Measurements from ENCODE around the gene RAB4B. TPM values are rescaled to one million over a fixed set of nuclear protein-coding genes. Genes with fewer than 3 reads are reported as not detected.

Gene RAB4B
- total RNA-seq, 2 experiments from 2014 or later = 36.2 to 56.7 TPM

- H3K4me3 Mint-ChIP-seq = peak overlapping the region; percentile 7
- H3K9me3 Mint-ChIP-seq (ENCODE audit: low read depth) = no peaks in the 10 kb centered on the region
- peak overlapping the region; percentile 33 for H3K27ac Mint-ChIP-seq
- DNase-seq (no peak), ATAC-seq (no peak)
- H3K36me3 Mint-ChIP-seq = peaks cover 25% of the 10 kb centered on the region
- peaks cover 46% of the 10 kb centered on the region for H3K4me1 Mint-ChIP-seq
- no peaks in the 10 kb centered on the region for H3K27me3 Mint-ChIP-seq
- CTCF ChIA-PET = interaction anchor here (1.4 to 3.7 kb wide), 5 partner anchors 9 to 144 kb away, joined by 3 to 42 read pairs (median 5); partner anchors contain the start of gene RAB4B
These were observed 19.3 kb downstream of the RAB4B start for GRCh38 chr19:40797166-40797962.

DNA sequence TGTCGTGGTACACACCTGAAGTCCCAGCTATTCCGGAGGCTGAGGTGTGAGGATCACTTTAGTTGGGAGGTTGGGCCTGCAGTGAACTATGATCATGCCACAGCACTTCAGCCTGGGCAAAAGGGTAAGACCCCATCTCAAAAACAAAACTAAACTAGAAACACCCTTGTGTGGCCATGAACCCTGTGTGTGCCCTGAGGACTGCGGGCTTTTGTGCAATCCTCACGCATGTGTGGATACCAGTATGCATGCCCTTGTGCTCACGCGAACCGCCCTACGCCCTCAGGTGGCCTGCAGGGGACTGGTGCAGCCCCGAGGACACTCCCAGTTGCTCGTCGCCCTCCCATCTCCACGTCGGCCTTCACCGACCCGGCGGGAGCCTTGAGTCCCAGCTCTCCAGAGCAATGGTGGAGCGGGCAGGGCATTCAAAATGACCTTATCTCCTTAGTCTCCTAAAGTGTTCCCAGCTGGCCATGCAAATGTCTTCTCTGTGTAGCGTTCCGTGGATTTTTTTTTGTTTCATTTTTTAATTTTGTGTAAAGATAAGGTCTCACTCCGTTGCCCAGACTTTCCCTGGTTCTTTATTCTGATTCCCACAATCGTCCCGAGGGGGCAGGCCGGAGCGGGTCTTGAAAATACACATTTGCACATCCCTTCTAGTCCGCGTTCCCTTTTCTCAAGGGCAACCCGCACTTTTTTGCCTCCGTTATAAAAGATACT, 20.1 kb downstream of the RAB4B start:
- Mint-ChIP-seq H3K9me3 (ENCODE audit: low read depth) (no peaks in the 10 kb centered on the region), H3K4me1 (peaks cover 48% of the 10 kb centered on the region), H3K4me3 (peak overlapping the region; percentile 95), H3K27me3 (no peaks in the 10 kb centered on the region), H3K27ac (peak overlapping the region; percentile 98), H3K36me3 (peaks cover 25% of the 10 kb centered on the region)
- CTCF ChIA-PET = interaction anchor here (0.6 to 3.7 kb wide), 11 partner anchors 8 to 144 kb away, joined by 3 to 42 read pairs (median 5); partner anchors contain the start of genes COQ8B, ITPKC and RAB4B
- peak; percentile 35 for ATAC-seq
- DNase-seq = peak; percentile 85

DNA sequence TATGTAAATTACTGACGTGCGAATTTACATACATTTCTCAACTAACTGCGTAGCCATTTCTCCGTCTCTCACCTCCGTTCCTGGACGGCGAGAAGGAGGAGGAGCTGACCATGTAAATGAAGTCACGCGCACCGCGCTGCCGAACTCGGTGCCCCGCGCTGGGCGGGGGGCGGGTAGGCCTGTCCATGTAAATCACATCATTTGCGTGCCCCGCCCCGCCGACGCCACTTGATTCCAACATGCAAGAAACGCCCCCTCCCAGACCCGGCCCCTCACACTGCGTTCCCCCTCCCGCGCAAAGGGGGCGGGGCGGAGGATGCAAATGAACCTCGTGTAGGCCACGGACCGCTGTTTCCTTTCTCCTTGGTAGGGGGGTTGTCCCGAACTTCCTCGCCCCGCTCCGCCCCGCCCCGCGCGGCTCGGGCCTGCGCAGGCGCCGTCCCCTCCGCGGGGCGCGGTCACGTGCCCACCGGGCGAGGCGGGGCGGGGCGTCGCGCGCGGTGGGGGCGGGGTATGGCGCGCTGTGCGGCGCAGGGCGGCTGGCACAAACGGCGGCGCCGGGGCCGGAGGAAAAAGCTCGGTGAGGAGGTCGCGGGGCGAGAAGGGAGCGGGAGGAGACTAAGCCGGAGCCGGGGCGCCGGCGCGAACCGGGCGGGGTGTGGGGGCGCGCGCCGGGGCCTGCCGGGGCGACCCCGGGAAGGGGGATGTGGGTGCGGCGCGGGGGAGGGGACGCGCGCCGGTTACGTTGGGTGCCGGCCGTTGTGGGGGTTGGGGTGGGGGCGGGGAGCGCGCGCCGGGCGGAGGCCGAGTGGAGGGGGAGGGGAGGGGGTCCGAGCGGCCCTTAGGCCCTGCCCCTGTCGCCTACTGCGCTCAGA, 20.9 kb downstream of the RAB4B start, which contains the start of gene EGLN2:
Gene EGLN2, plus strand, starts transcription at position 509 of the 875 bp plus-strand sequence. CDS start 1,382 bp downstream, outside the sequence.
- ATAC-seq = peak; percentile 87

DNA sequence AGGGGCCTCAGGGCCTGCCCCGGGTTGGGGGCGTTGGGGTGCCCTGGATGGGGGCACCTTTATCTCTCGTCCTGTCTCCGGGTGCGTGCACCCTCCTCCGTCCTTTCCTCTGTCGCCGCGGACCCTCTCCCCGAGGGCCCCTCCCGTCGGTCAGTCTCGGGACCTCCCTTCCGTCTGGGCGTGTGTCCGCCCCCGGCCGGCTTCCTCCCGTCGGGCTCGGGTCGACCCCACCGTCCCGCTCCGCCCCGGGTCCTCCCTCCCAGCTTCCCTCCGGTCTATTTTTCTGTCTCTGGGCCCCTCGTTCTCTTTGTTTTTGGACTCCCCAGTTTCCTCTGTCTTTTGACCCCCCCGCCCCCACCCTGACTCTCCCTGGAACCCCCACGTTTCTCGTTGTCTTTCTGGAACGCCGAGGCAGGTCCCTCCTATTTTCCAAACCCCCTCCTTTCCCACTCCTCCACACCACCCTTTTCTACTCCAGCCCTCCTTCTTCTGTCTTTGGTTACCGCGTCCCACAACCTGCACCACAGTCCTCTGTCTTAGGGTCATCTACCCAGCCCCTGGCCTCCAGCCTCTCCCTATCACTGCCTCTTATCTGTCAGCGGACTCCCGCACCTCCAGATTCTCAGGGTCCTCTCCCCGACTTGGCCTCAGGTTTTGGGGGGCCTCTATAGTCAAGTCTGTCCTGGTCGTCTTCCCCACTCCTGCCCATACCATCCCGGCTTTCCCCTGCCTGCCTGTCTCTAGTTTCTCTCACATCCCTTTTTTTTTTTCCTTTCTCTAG, 21.7 kb downstream of the RAB4B start:
- Mint-ChIP-seq H3K27ac (peak overlapping the region; percentile 87), H3K4me3 (peak overlapping the region; percentile 95), H3K9me3 (ENCODE audit: low read depth) (no peaks in the 10 kb centered on the region), H3K4me1 (peaks cover 64% of the 10 kb centered on the region), H3K36me3 (peaks cover 34% of the 10 kb centered on the region), H3K27me3 (no peaks in the 10 kb centered on the region)
- CTCF ChIA-PET = interaction anchor here (0.6 to 2.8 kb wide), 3 partner anchors 21 to 83 kb away, joined by 3 to 8 read pairs (median 8); partner anchors contain the start of genes COQ8B, ITPKC and RAB4B
- DNase-seq = peak; percentile 63
- no peak for ATAC-seq

More for the DNA sequence above, 20.9 kb downstream of the RAB4B start, which contains the start of gene EGLN2:
- peaks cover 28% of the 10 kb centered on the region for H3K36me3 Mint-ChIP-seq
- H3K27ac Mint-ChIP-seq = peak within 1 kb of the TSS; percentile 98
- H3K9me3 Mint-ChIP-seq (ENCODE audit: low read depth) = no peaks in the 10 kb centered on the region
- no peaks in the 10 kb centered on the region for H3K27me3 Mint-ChIP-seq
- DNase-seq = peak; percentile 100
- CTCF ChIA-PET = interaction anchor here (0.6 to 3.7 kb wide), 12 partner anchors 7 to 145 kb away, joined by 3 to 42 read pairs (median 5); partner anchors contain the start of genes COQ8B, ITPKC and RAB4B
- H3K4me1 Mint-ChIP-seq = peaks cover 55% of the 10 kb centered on the region
- peak within 1 kb of the TSS; percentile 95 for H3K4me3 Mint-ChIP-seq

- peaks cover 71% of the 10 kb centered on the region for H3K4me1 Mint-ChIP-seq
- no peaks in the 10 kb centered on the region for H3K27me3 Mint-ChIP-seq
- peak overlapping the region; percentile 95 for H3K4me3 Mint-ChIP-seq
- CTCF ChIA-PET = interaction anchor here (1.1 to 2.8 kb wide), 4 partner anchors 22 to 137 kb away, joined by 4 to 8 read pairs (median 4); partner anchors contain the start of genes COQ8B, ITPKC and RAB4B
- DNase-seq (no peak), ATAC-seq (no peak)
- H3K27ac Mint-ChIP-seq = peak overlapping the region; percentile 87
- peaks cover 37% of the 10 kb centered on the region for H3K36me3 Mint-ChIP-seq
- H3K9me3 Mint-ChIP-seq (ENCODE audit: low read depth) = no peaks in the 10 kb centered on the region
These were observed 22.4 kb downstream of the RAB4B start for GRCh38 chr19:40800339-40800996.

- ATAC-seq (no peak), DNase-seq (no peak)
- CTCF ChIA-PET = interaction anchor here (1.1 to 2.8 kb wide), 4 partner anchors 23 to 138 kb away, joined by 4 to 8 read pairs (median 4); partner anchors contain the start of genes COQ8B, ITPKC and RAB4B
- no peaks in the 10 kb centered on the region for H3K9me3 Mint-ChIP-seq (ENCODE audit: low read depth)
- H3K4me3 Mint-ChIP-seq = peak overlapping the region; percentile 95
- peaks cover 37% of the 10 kb centered on the region for H3K36me3 Mint-ChIP-seq
- peaks cover 76% of the 10 kb centered on the region for H3K4me1 Mint-ChIP-seq
- no peaks in the 10 kb centered on the region for H3K27me3 Mint-ChIP-seq
- H3K27ac Mint-ChIP-seq = peak overlapping the region; percentile 64
These were observed 22.9 kb downstream of the RAB4B start for GRCh38 chr19:40800997-40801377.

GRCh38 chr19:40801426-40802299, 23.6 kb downstream of the RAB4B start:
- Mint-ChIP-seq H3K27ac (peak overlapping the region; percentile 89), H3K4me1 (peaks cover 83% of the 10 kb centered on the region), H3K27me3 (no peaks in the 10 kb centered on the region), H3K36me3 (peaks cover 37% of the 10 kb centered on the region), H3K4me3 (peak overlapping the region; percentile 65), H3K9me3 (ENCODE audit: low read depth) (no peaks in the 10 kb centered on the region)
- ATAC-seq (no peak), DNase-seq (no peak)
- CTCF ChIA-PET = interaction anchor here (1.1 to 2.8 kb wide), 5 partner anchors 23 to 167 kb away, joined by 4 to 8 read pairs (median 5); partner anchors contain the start of genes COQ8B, ITPKC and RAB4B

DNA sequence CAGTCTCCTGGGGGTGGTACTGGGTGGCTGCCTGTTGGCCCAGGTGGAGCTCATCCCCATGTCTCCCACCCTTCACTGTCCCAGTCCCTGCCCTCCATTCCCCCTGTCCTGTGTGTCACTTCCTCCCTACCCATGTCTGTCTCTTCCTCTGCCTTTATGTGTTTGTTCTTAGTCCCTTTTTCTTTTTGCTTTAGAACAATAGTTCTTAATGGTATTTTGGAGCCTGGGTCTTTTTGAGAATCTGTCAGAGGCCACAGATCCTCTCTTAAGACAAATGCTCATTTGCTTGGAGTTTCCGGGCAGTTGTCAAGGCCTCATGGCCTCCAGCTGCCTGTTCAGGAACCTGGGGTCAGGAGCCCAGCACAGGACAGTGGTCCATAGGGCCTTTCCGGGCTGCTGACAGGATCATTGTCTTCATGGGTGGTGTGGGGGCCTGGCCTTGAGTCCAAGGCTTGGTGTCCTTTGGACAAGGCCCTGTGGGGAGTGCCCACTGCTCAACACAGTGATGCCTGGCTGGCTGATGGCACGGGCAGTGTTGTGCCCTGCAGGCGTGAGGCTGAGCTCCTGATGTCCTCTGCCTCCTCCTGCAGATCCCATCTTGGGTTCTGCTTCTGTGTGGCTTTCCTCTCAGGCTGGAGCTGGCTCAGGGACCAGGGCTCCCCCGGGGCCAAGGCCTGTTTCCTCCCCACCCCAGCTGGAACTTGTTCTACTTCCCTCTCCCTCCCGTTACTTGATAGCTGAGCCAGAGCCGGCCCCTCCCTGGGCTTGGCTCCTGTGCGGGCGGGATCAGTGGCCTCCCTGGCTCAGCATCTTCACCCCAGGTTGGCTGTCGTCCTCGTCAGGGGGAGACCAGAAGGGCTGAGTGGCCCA, 24.5 kb downstream of the RAB4B start:
- Mint-ChIP-seq H3K4me3 (peak overlapping the region; percentile 65), H3K4me1 (peaks cover 87% of the 10 kb centered on the region), H3K36me3 (peaks cover 36% of the 10 kb centered on the region), H3K9me3 (ENCODE audit: low read depth) (no peaks in the 10 kb centered on the region), H3K27ac (peak overlapping the region; percentile 89), H3K27me3 (no peaks in the 10 kb centered on the region)
- DNase-seq (no peak), ATAC-seq (no peak)
- CTCF ChIA-PET = interaction anchor here (0.5 to 6.4 kb wide), 6 partner anchors 16 to 463 kb away, joined by 3 to 60 read pairs (median 4); no protein-coding TSS in a partner anchor

DNA sequence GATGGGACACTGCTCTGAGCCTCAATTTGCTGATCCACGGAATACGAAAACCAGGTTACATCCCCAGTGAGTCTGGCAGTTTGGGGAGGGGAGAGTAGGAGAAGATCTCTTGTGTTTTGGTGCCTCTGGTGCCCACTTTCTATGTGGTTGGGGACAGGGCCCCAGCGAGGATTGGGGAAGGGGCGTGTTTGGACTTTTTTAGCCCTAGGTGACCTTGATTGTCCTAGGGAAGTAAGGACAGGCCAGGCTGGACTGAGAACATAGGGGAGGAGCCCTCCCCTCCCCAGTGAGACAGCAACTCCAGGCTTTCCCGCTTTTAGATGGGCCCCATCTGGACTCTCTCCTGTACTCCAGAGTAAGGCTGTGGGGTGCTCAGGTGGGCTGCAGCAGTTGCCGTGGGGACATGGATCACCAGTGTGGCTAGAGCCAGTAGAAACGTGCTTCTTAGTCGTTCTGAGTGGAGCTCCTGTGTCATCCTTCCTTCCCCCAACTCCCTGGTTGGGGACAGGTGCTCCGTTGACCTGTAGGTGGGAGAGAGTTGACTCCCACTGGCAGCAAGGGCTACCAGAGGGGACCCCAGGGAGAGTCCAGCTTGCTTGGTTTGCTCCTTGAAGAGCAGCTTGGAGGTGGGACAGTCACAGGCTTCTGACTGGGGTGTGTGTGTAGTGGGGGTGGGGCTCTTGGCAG, 25.3 kb downstream of the RAB4B start:
- Mint-ChIP-seq H3K4me1 (peaks cover 85% of the 10 kb centered on the region), H3K27me3 (no peaks in the 10 kb centered on the region), H3K36me3 (peaks cover 43% of the 10 kb centered on the region), H3K4me3 (peak overlapping the region; percentile 65), H3K27ac (peak overlapping the region; percentile 89), H3K9me3 (ENCODE audit: low read depth) (no peaks in the 10 kb centered on the region)
- no peak for ATAC-seq
- CTCF ChIA-PET = interaction anchor here (0.5 to 6.4 kb wide), 4 partner anchors 15 to 464 kb away, joined by 3 to 60 read pairs (median 3); no protein-coding TSS in a partner anchor
- no peak for DNase-seq
